OCI-LY1 (cell line): ENCODE measurements around the gene NFYC.

ENCODE experiments used
- H2AFZ ChIP-seq: fragments of 200-600 bp; sonication (generic), shearing (Covaris generic); 2 replicates; pipeline ENCODE4 v1.6.0; 2014; ENCODE audit warnings: antibody characterized with exemption, mild to moderate bottlenecking, low read length
- H3F3A ChIP-seq: fragments of 200-600 bp; sonication (generic), shearing (Covaris generic); 2 replicates; pipeline ENCODE4 v1.6.0; 2014; ENCODE audit warnings: mild to moderate bottlenecking, antibody characterized with exemption, low read length, moderate library complexity; ENCODE audit not compliant: insufficient read depth
- H3K27ac ChIP-seq: fragments of 200-600 bp; sonication (generic); 2 replicates; pipeline ENCODE4 v1.5.1; 2014; ENCODE audit warnings: low read length, mixed run types, mild to moderate bottlenecking, low read depth; ENCODE audit not compliant: poor library complexity, severe bottlenecking
- H3K27me3 ChIP-seq: fragments of 200-600 bp; sonication (generic); 2 replicates; pipeline ENCODE4 v1.6.0; 2014; ENCODE audit warnings: antibody characterized with exemption, mild to moderate bottlenecking, low read length, moderate library complexity; ENCODE audit not compliant: insufficient read depth
- H3K36me3 ChIP-seq: fragments of 200-600 bp; sonication (generic); 2 replicates; pipeline ENCODE4 v1.6.1; 2014; ENCODE audit warnings: mild to moderate bottlenecking, antibody characterized with exemption, low read length, moderate library complexity, mixed read lengths; ENCODE audit not compliant: insufficient read depth
- H3K4me1 ChIP-seq: fragments of 200-600 bp; sonication (generic); 2 replicates; pipeline ENCODE4 v1.5.1; 2014; ENCODE audit warnings: mild to moderate bottlenecking, low read length, moderate library complexity; ENCODE audit not compliant: insufficient read depth, severe bottlenecking
- H3K4me2 ChIP-seq: fragments of 200-600 bp; sonication (generic), shearing (Covaris generic); 2 replicates; pipeline ENCODE4 v1.6.1; 2014; ENCODE audit warnings: low read length
- H3K4me3 ChIP-seq: fragments of 200-600 bp; sonication (generic); 2 replicates; pipeline ENCODE4 v1.5.1; 2014; ENCODE audit warnings: low read length, low read depth, mild to moderate bottlenecking, mixed read lengths; ENCODE audit not compliant: poor library complexity, severe bottlenecking
- H3K79me2 ChIP-seq: fragments of 200-600 bp; shearing (Covaris generic); 2 replicates; pipeline ENCODE4 v1.6.1; 2016; ENCODE audit warnings: mixed run types, low read length, mixed read lengths; ENCODE audit not compliant: insufficient read depth
- H3K9ac ChIP-seq: fragments of 200-600 bp; sonication (generic), shearing (Covaris generic); 2 replicates; pipeline ENCODE4 v1.6.1; 2014; ENCODE audit warnings: mild to moderate bottlenecking, low read length, mixed read lengths
- H3K9me2 ChIP-seq: fragments of 200-600 bp; sonication (generic), shearing (Covaris generic); 2 replicates; pipeline ENCODE4 v1.6.1; 2014; ENCODE audit warnings: low read depth, mild to moderate bottlenecking, low read length, mixed read lengths
- H3K9me3 ChIP-seq: fragments of 200-600 bp; shearing (Covaris generic); 2 replicates; pipeline ENCODE4 v1.6.1; 2014; ENCODE audit warnings: low read length, mixed read lengths
- H4K20me1 ChIP-seq: fragments of 200-600 bp; sonication (generic), shearing (Covaris generic); 2 replicates; pipeline ENCODE4 v1.6.0; 2016; ENCODE audit warnings: mild to moderate bottlenecking, low read length; ENCODE audit not compliant: insufficient read depth
- EZH2 ChIP-seq: fragments of 200-600 bp; sonication (generic), shearing (Covaris generic); IDR thresholded peaks from 2 replicates; pipeline ENCODE4 v1.8.0; 2017; ENCODE audit warnings: borderline replicate concordance, mixed run types, mild to moderate bottlenecking, antibody characterized with exemption, low read length, moderate library complexity, mixed read lengths
- TF ChIP-seq, protein P1 (sequence below): fragments of 200-600 bp; sonication (generic), shearing (Covaris generic); IDR thresholded peaks from 2 replicates; pipeline ENCODE4 v1.5.1; 2017; ENCODE audit warnings: mild to moderate bottlenecking, antibody characterized with exemption, low read length, moderate library complexity, mixed read lengths

Gene NFYC

DNA sequence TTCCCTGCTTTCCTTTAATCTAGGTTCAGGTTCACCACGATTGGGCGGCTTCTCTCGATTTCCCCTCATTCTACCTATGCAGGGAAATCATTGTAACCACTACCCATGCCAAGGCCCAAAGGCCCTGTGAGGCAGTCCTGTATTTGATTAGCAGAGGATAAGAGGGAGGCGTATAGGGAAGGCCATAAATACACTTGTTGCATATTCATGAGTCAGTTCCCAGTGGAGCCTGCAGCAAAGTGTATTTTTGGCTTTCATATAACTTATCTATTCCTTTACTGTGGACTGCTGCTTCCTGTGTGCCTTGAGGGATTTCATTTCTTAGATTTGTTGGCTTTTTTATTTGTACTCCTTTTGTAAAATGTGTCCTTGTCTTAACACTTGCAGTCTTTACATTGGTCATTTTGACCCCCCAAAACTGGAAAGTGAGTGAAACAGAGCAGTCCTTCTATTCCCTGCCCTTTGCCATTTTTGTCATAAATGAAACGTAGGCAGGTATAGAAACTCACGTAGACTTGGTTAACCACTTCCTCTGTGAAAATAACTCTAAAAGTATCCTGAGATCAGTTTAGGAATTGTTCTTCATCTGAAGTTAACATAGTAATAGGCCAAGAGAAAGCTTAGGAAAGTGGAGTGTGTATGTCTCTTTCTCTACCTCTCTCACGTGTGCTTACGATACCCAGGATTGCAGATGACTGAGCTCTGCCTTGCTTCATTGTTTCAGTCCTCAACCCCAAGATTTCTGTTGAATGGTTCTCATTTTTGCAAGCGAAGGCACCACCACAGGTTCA, 72.4 kb downstream of the NFYC start:
- no peak for TF ChIP-seq EZH2
- TF ChIP-seq, protein P1, sequence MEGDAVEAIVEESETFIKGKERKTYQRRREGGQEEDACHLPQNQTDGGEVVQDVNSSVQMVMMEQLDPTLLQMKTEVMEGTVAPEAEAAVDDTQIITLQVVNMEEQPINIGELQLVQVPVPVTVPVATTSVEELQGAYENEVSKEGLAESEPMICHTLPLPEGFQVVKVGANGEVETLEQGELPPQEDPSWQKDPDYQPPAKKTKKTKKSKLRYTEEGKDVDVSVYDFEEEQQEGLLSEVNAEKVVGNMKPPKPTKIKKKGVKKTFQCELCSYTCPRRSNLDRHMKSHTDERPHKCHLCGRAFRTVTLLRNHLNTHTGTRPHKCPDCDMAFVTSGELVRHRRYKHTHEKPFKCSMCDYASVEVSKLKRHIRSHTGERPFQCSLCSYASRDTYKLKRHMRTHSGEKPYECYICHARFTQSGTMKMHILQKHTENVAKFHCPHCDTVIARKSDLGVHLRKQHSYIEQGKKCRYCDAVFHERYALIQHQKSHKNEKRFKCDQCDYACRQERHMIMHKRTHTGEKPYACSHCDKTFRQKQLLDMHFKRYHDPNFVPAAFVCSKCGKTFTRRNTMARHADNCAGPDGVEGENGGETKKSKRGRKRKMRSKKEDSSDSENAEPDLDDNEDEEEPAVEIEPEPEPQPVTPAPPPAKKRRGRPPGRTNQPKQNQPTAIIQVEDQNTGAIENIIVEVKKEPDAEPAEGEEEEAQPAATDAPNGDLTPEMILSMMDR = no peak
- Histone ChIP-seq H3K27ac (no peak overlapping the region), H3K36me3 (peaks cover 95% of the 10 kb centered on the region), H3K4me1 (no peaks in the 10 kb centered on the region), H3K27me3 (no peaks in the 10 kb centered on the region), H4K20me1 (no peaks in the 10 kb centered on the region), H3K9me3 (no peaks in the 10 kb centered on the region), H3K79me2 (no peaks in the 10 kb centered on the region), H3K4me3 (no peak overlapping the region), H3K4me2 (no peak overlapping the region), H3F3A (no peaks in the 10 kb centered on the region), H2AFZ (no peak overlapping the region), H3K9me2 (no peaks in the 10 kb centered on the region), H3K9ac (no peak overlapping the region)

GRCh38 chr1:40764981-40765380, 73.5 kb downstream of the NFYC start:
- H4K20me1 ChIP-seq = no peaks in the 10 kb centered on the region
- no peak overlapping the region for H3K27ac ChIP-seq
- no peaks in the 10 kb centered on the region for H3K9me2 ChIP-seq
- no peak overlapping the region for H2AFZ ChIP-seq
- H3K36me3 ChIP-seq = peaks cover 95% of the 10 kb centered on the region
- no peak overlapping the region for H3K9ac ChIP-seq
- H3K79me2 ChIP-seq = no peaks in the 10 kb centered on the region
- H3K27me3 ChIP-seq = no peaks in the 10 kb centered on the region
- no peaks in the 10 kb centered on the region for H3K9me3 ChIP-seq
- no peak overlapping the region for H3K4me2 ChIP-seq
- H3F3A ChIP-seq = no peaks in the 10 kb centered on the region
- TF ChIP-seq EZH2 = no peak
- TF ChIP-seq, protein P1 = no peak
- H3K4me1 ChIP-seq = no peaks in the 10 kb centered on the region
- no peak overlapping the region for H3K4me3 ChIP-seq

DNA sequence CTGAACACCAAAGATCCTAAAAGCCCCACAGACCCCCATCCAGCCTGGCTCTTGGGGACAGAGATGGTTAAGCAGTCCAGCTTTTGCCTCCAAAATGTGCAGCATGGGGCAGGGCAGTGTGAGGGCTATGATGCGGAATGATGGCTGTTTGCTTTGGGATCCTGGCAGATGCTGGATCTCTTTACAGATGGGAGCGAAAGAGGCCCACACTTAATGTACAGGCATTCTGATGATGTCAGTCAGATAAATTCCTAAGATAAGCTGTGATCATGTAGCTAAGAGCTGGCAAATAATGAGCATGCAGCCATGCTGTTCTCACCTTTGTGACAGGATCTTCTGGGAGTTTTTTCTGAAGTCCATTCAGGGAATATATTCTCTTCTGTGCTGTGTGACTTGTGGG, 74.5 kb downstream of the NFYC start:
- H3K27ac ChIP-seq = no peak overlapping the region
- H3K4me3 ChIP-seq = no peak overlapping the region
- no peaks in the 10 kb centered on the region for H3K27me3 ChIP-seq
- no peaks in the 10 kb centered on the region for H3K9me3 ChIP-seq
- TF ChIP-seq, protein P1 = no peak
- no peak for TF ChIP-seq EZH2
- no peaks in the 10 kb centered on the region for H3F3A ChIP-seq
- no peaks in the 10 kb centered on the region for H3K9me2 ChIP-seq
- H2AFZ ChIP-seq = no peak overlapping the region
- no peaks in the 10 kb centered on the region for H3K79me2 ChIP-seq
- H3K4me1 ChIP-seq = no peaks in the 10 kb centered on the region
- H3K36me3 ChIP-seq = peaks cover 97% of the 10 kb centered on the region
- no peak overlapping the region for H3K9ac ChIP-seq
- no peaks in the 10 kb centered on the region for H4K20me1 ChIP-seq
- H3K4me2 ChIP-seq = no peak overlapping the region
